Chondrocyte (in vitro differentiated cells): ENCODE measurements around the gene YWHAB. TPM values are rescaled to one million over a fixed set of nuclear protein-coding genes. Genes with fewer than 3 reads are reported as not detected.
A peak's percentile ranks its signal among the peaks of the same experiment; 100 is the strongest.

Experiments
- DNase-seq: peaks from one replicate; pipeline ENCODE4 v3.0.0; 2021; ENCODE audit warnings: mixed read lengths, low spot score
- H3K27ac Mint-ChIP-seq: one replicate; pipeline ENCODE4 v1.8.0; 2021; ENCODE audit warnings: mild to moderate bottlenecking, moderate library complexity, mixed read lengths; ENCODE audit not compliant: unreplicated experiment
- H3K27me3 Mint-ChIP-seq: 2 replicates; pipeline ENCODE4 v1.8.0; 2021; ENCODE audit warnings: low read depth, mixed read lengths
- H3K36me3 Mint-ChIP-seq: 2 replicates; pipeline ENCODE4 v1.8.0; 2021; ENCODE audit warnings: low read depth, mixed read lengths
- H3K4me1 Mint-ChIP-seq: 2 replicates; pipeline ENCODE4 v1.8.0; 2021; ENCODE audit warnings: low read depth, mild to moderate bottlenecking, mixed read lengths
- H3K4me3 Mint-ChIP-seq: one replicate; pipeline ENCODE4 v1.8.0; 2021; ENCODE audit warnings: mild to moderate bottlenecking, moderate library complexity, mixed read lengths; ENCODE audit not compliant: unreplicated experiment
- H3K9me3 Mint-ChIP-seq: 2 replicates; pipeline ENCODE4 v1.8.0; 2021; ENCODE audit warnings: low read depth, mixed read lengths
- long read RNA-seq: library from polyadenylated mRNA; stranded (forward); transcript quantifications from one replicate; pipeline ENCODE4 v2.0.0, GENCODE V29; 2021
- total RNA-seq: library from RNA; stranded (reverse); gene quantifications from 3 replicates; pipeline ENCODE4 v1.2.1, GENCODE V29; 2021
- TF ChIP-seq, protein P1 (sequence below): fragments of 200-600 bp; sonication (generic); IDR thresholded peaks from 2 replicates; pipeline ENCODE4 v1.5.0; 2021; ENCODE audit warnings: antibody characterized with exemption, mild to moderate bottlenecking, moderate library complexity

YWHAB gene
- 170 to 201 TPM (median 191 TPM) in 3 replicates for total RNA-seq
- long read RNA-seq, transcript YWHAB-202 (7 exons, 3,109 nt): minor isoform, 89 of 543 reads
- long read RNA-seq, transcript YWHAB-201 (6 exons, 3,049 nt): major isoform, 416 of 543 reads
- long read RNA-seq, partial matches to known transcripts: 13 of 543 reads
- long read RNA-seq, other reads (novel, unspliced or antisense): 25 of 543 reads

DNA sequence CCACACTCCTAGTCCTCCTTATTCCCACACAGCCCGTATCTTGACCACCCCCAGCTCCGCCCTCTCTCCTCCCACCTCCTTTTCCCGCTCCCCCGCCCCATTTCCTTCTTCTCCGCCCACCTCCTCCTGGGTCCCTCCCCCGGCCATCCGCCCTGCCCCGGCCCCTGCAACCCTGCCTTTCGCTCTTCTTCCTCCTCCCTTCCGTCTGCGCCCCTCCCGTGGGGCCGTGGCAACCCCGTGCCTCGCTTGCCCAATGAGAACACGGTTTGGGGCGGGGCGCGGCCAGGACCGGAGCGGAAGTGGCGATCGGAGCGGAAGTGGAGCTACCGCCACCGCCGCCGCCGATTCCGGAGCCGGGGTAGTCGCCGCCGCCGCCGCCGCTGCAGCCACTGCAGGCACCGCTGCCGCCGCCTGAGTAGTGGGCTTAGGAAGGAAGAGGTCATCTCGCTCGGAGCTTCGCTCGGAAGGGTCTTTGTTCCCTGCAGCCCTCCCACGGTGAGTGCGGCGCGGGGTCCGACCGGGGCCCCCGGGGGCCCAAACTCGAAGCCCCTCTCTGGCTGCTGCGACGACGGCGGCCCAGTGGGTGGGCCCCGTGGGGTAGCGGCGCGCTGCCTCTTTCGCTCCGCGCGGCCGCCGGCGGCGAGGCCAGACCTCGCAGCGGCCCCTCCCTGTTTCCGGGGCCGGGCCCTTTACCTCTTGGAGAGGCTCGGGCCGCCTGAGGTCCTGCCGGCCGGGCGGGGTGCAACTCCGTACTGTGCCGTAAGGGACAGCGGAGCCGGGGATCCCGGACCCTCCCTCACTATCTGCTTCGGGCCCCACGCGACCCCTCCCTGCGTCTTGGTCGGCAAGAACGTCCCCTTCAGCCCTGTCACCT is at the start of gene YWHAB:
YWHAB (plus strand) TSS at position 314 of the 874 bp plus-strand sequence. CDS start 15,829 bp downstream, outside the sequence.
- TF ChIP-seq, protein P1, sequence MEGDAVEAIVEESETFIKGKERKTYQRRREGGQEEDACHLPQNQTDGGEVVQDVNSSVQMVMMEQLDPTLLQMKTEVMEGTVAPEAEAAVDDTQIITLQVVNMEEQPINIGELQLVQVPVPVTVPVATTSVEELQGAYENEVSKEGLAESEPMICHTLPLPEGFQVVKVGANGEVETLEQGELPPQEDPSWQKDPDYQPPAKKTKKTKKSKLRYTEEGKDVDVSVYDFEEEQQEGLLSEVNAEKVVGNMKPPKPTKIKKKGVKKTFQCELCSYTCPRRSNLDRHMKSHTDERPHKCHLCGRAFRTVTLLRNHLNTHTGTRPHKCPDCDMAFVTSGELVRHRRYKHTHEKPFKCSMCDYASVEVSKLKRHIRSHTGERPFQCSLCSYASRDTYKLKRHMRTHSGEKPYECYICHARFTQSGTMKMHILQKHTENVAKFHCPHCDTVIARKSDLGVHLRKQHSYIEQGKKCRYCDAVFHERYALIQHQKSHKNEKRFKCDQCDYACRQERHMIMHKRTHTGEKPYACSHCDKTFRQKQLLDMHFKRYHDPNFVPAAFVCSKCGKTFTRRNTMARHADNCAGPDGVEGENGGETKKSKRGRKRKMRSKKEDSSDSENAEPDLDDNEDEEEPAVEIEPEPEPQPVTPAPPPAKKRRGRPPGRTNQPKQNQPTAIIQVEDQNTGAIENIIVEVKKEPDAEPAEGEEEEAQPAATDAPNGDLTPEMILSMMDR: no peak
- DNase-seq: peak; percentile 99
- peaks cover 46% of the 10 kb centered on the region for H3K4me1 Mint-ChIP-seq
- H3K9me3 Mint-ChIP-seq: no peaks in the 10 kb centered on the region
- H3K27ac Mint-ChIP-seq: peak within 1 kb of the TSS; percentile 99
- H3K36me3 Mint-ChIP-seq: no peaks in the 10 kb centered on the region
- H3K27me3 Mint-ChIP-seq: no peaks in the 10 kb centered on the region
- H3K4me3 Mint-ChIP-seq: peak within 1 kb of the TSS; percentile 91

DNA sequence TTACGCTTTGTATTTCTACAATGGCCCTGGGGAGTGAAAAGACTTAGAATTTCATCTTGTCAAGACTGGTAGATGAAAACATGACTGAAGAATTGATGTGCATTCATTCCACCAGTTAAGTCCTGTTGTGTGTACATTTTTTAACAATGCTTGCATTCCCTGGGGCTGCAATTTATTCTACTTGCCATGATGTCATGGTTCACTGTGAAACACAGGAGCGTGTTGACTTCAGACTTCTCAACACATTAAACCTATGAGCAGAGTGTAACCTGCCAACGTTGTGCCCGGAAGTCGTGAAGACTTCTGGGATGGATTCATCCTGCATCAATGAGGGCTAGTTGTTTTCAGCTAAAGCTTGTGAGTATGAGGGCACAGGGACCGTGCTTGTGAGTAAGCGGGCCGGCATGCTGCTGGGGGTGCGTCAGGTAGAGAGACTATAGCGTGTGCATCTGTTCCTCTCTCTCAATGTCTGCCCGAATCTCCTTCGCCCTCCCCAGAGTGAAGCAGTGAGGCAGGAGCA is 48.8 kb upstream of the YWHAB start:
- Mint-ChIP-seq H3K4me3 (no peak overlapping the region), H3K4me1 (peaks cover 3% of the 10 kb centered on the region)
- DNase-seq: no peak

DNA sequence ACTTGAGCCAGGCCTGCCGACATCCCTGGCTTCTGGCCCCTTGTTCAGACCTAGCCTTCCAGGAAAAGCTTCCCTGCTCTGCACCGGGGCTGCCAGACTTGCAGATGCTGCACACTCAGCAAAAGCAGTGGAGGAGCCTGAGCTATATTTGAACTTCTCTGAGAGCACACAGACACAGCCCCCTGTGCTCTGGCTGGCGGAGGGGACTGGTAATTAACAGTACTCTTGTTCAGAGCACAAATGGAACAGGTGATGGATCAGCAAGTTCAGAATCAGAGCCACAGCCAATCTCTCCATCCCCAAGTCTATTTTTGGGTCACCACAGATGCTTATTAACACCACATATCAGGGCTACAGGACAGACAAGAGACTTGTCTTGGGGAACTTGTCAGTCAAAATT is 47.6 kb upstream of the YWHAB start:
- TF ChIP-seq, protein P1: no peak
- no peak overlapping the region for H3K4me3 Mint-ChIP-seq
- H3K27me3 Mint-ChIP-seq: peaks cover 44% of the 10 kb centered on the region
- no peak for DNase-seq
- no peaks in the 10 kb centered on the region for H3K4me1 Mint-ChIP-seq
- peaks cover 4% of the 10 kb centered on the region for H3K36me3 Mint-ChIP-seq
- H3K9me3 Mint-ChIP-seq: peaks cover 4% of the 10 kb centered on the region
- H3K27ac Mint-ChIP-seq: no peak overlapping the region

More for the DNA sequence above, 48.8 kb upstream of the YWHAB start:
- peaks cover 41% of the 10 kb centered on the region for H3K27me3 Mint-ChIP-seq
- H3K36me3 Mint-ChIP-seq: peaks cover 4% of the 10 kb centered on the region
- TF ChIP-seq, protein P1: no peak
- no peak overlapping the region for H3K27ac Mint-ChIP-seq
- peaks cover 4% of the 10 kb centered on the region for H3K9me3 Mint-ChIP-seq

- Mint-ChIP-seq H3K9me3 (peaks cover 4% of the 10 kb centered on the region), H3K27ac (no peak overlapping the region), H3K4me1 (no peaks in the 10 kb centered on the region)
Observed at GRCh38 chr20:44838521-44838920, 47.0 kb upstream of the YWHAB start.

DNA sequence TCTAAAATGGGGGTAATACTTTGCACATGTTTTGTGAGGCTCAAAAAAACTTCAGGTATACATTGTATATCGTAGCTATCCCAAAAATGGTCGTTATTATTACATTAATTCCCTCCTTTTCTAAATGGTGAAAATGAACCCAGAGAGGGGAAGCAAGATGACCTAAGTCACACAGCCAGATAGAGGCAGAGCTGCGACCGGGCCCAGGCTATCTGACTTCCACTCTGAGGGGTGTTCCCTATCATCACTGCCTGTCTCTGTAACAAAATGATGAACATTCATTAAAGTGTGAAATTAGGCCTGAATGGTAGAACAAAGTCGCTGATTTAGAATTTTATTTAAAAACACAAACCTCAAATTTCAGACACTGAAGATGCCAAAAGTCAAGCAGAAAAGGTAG is 46.0 kb upstream of the YWHAB start:
- Mint-ChIP-seq H3K4me1 (no peaks in the 10 kb centered on the region), H3K9me3 (peaks cover 4% of the 10 kb centered on the region), H3K36me3 (peaks cover 6% of the 10 kb centered on the region), H3K27me3 (peaks cover 50% of the 10 kb centered on the region), H3K4me3 (no peak overlapping the region), H3K27ac (no peak overlapping the region)
- TF ChIP-seq, protein P1: no peak
- DNase-seq: no peak

More at GRCh38 chr20:44838521-44838920, 47.0 kb upstream of the YWHAB start:
- H3K4me3 Mint-ChIP-seq: no peak overlapping the region
- H3K27me3 Mint-ChIP-seq: peaks cover 48% of the 10 kb centered on the region
- no peak for DNase-seq
- TF ChIP-seq, protein P1: no peak
- peaks cover 6% of the 10 kb centered on the region for H3K36me3 Mint-ChIP-seq
